HG03520 (cell line): ENCODE results near the gene LRRC72.

Experiments used
- ATAC-seq: cut with Tn5 transposase; IDR thresholded peaks from one replicate; pipeline ENCODE4 v1.9.1; 2021; ENCODE audit warnings: mild to moderate bottlenecking, moderate library complexity; ENCODE audit not compliant: unreplicated experiment

The LRRC72 gene

DNA sequence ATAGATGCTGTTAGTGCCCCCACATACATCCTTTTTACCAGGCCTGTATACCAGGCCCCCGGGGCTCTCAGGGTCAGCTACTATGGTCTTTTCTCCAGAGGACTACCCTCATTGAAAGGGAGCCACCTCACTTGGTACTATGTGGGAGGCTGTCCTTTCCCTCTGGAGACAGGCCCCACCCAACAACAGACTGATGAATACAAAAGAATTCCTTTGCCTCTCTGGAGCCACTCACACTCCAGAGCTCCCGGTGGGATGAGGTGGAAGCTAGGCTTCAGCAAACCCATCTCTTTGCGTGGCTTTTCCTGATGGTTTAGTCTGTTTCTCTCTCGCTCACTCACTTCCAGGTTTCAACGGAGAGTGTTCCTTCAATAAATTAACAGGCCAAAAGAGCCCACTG, 88.6 kb downstream of the LRRC72 start:
- no peak for ATAC-seq

GRCh38 chr7:16616122-16616521, 89.5 kb downstream of the LRRC72 start:
- no peak for ATAC-seq

GRCh38 chr7:16616542-16616941, 89.9 kb downstream of the LRRC72 start:
- no peak for ATAC-seq

DNA sequence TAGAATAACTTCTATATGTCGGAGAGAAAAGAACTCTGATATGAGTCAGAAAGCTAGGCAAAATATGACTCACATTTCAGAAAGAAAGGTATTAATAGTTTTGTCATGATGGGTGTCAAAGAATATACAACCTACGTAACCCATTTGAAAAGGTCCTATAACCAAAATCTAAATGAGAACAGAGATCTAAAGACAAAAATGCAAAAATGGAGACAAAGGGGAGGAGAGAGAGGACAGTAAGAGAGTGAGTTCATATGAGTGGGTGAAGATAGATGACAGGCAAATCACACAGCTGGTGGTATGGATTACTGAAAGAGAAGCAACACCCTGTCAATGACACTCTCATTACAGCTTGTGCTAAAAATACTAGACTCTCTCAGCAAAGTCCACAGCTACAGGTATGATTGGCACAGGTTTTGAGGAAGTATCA, 93.4 kb downstream of the LRRC72 start:
- peak; percentile 97 for ATAC-seq

GRCh38 chr7:16626388-16626787, 99.8 kb downstream of the LRRC72 start:
- no peak for ATAC-seq

DNA sequence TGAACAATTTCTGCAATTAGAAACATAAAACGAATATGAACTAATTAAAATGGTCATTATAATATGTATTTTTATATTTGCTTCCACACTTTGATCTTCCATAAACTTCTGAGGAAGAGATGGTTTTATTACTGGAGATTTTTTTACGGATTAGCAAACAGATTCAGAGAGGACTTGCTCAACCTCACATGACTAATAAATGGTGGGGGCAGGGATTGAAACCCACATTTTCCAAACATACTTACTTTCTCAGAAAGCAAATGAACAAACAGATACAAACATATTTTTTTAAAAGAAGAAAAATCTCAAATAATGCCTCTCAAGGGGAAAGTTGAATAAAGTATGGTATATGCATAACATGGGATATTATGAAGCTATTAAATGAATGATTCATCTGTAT, 100.6 kb downstream of the LRRC72 start:
- ATAC-seq: no peak

- ATAC-seq: no peak
Measured at GRCh38 chr7:16630654-16631053, 104.0 kb downstream of the LRRC72 start.
